Adipose tissue (tissue), 3 donors: ENCODE data around the gene SRA1. TPM values are rescaled to one million over a fixed set of nuclear protein-coding genes. Genes with fewer than 3 reads are reported as not detected.

Experiments
- H3K27ac ChIP-seq: one replicate; pipeline ENCODE4 v1.5.1; 2013; ENCODE audit warnings: low read depth, low read length
- WGBS, 3 donors: extraction: QIAGEN DNeasy Blood & Tissue Kit; methylation state at CpG; one replicate each; pipeline ENCODE4 v1.1.7; 2013; 5-methylcytosine and 5-hydroxymethylcytosine counted together
- polyA plus RNA-seq, 3 donors: library from polyadenylated mRNA; stranded (reverse); fragments of 200-250 nt; gene quantifications; one replicate each; pipeline ENCODE4 v1.2.3, GENCODE V29; 2013
- donor health status: healthy with polysubstance abuse.
- donor health status: Bipolar disorder and iron deficiency.
- donor health status: healthy.

The SRA1 gene
- polyA plus RNA-seq, 3 donors: 9.6 to 33.1 (median 30.2) TPM

- WGBS, 3 donors: 40 to 48% (median 47%) methylated on average over 3 of the region's 3 CpGs
- H3K27ac ChIP-seq: no peak overlapping the region
Measured at GRCh38 chr5:140574165-140574564, 16.9 kb upstream of the SRA1 start.

- WGBS, 3 donors: 93 to 95% (median 94%) methylated on average over 7 of the region's 7 CpGs
- H3K27ac ChIP-seq: no peak overlapping the region
Measured at GRCh38 chr5:140573683-140574082, 16.4 kb upstream of the SRA1 start.

- WGBS, 3 donors: 65 to 77% (median 75%) methylated on average over 5 of the region's 5 CpGs
- H3K27ac ChIP-seq: no peak overlapping the region
Measured at GRCh38 chr5:140571105-140571504, 13.8 kb upstream of the SRA1 start.

GRCh38 chr5:140570488-140570887, 13.2 kb upstream of the SRA1 start:
- H3K27ac ChIP-seq: peak overlapping the region; percentile 17
- 96 to 100% (median 100%) methylated on average over 1 of the region's 1 CpG for WGBS, 3 donors

- 84 to 93% (median 93%) methylated on average over 4 of the region's 4 CpGs for WGBS, 3 donors
- H3K27ac ChIP-seq: peak overlapping the region; percentile 17
Measured at GRCh38 chr5:140570058-140570457, 12.8 kb upstream of the SRA1 start.

- 25 to 79% (median 41%) methylated on average over 4 of the region's 4 CpGs for WGBS, 3 donors
- no peak overlapping the region for H3K27ac ChIP-seq
Measured at GRCh38 chr5:140569197-140569596, 11.9 kb upstream of the SRA1 start.

- H3K27ac ChIP-seq: no peak overlapping the region
Measured at GRCh38 chr5:140568443-140569063, 11.3 kb upstream of the SRA1 start.

GRCh38 chr5:140567871-140568270, 10.6 kb upstream of the SRA1 start:
- H3K27ac ChIP-seq: no peak overlapping the region
- 95 to 97% (median 96%) methylated on average over 13 of the region's 13 CpGs for WGBS, 3 donors

More at GRCh38 chr5:140568443-140569063, 11.3 kb upstream of the SRA1 start:
- 73 to 93% (median 91%) methylated on average over 2 of the region's 2 CpGs for WGBS, 3 donors

GRCh38 chr5:140567136-140567818, 10.0 kb upstream of the SRA1 start:
- 87 to 91% (median 88%) methylated on average over 22 of the region's 22 CpGs for WGBS, 3 donors
- no peak overlapping the region for H3K27ac ChIP-seq

- WGBS, 3 donors: 92% methylated on average over 5 of the region's 5 CpGs
- H3K27ac ChIP-seq: no peak overlapping the region
Measured at GRCh38 chr5:140566665-140567064, 9.4 kb upstream of the SRA1 start.

- no peak overlapping the region for H3K27ac ChIP-seq
- 85 to 89% (median 85%) methylated on average over 4 of the region's 4 CpGs for WGBS, 3 donors
Measured at GRCh38 chr5:140565780-140566095, 8.5 kb upstream of the SRA1 start.

GRCh38 chr5:140565024-140565779, 7.9 kb upstream of the SRA1 start:
- 5 to 7% (median 7%) methylated on average over 13 of the region's 13 CpGs for WGBS, 3 donors
- H3K27ac ChIP-seq: peak overlapping the region; percentile 70

- WGBS, 3 donors: 0% methylated on average over 73 to 74 of the region's 74 CpGs
Measured at GRCh38 chr5:140564196-140565023, 7.1 kb upstream of the SRA1 start, which contains the start of the genes APBB3 and SLC35A4. Gene APBB3 (minus strand): TSS chr5:140564598. CDS start chr5:140564245, 353 bp downstream. Gene SLC35A4 (plus strand): TSS chr5:140564828. CDS start chr5:140567170, 2,342 bp downstream.

GRCh38 chr5:140563596-140563995, 6.3 kb upstream of the SRA1 start:
- H3K27ac ChIP-seq: peak overlapping the region; percentile 70
- WGBS, 3 donors: 55 to 71% (median 68%) methylated on average over 8 of the region's 8 CpGs

More at GRCh38 chr5:140564196-140565023, 7.1 kb upstream of the SRA1 start, which contains the start of the genes APBB3 and SLC35A4:
- H3K27ac ChIP-seq: peak within 1 kb of the TSS; percentile 70

- no peak overlapping the region for H3K27ac ChIP-seq
- 82 to 95% (median 93%) methylated on average over 10 of the region's 10 CpGs for WGBS, 3 donors
Measured at GRCh38 chr5:140561753-140562523, 4.7 kb upstream of the SRA1 start.

- 91 to 92% (median 91%) methylated on average over 10 of the region's 10 CpGs for WGBS, 3 donors
- H3K27ac ChIP-seq: no peak overlapping the region
Measured at GRCh38 chr5:140560227-140560626, 3.0 kb upstream of the SRA1 start.

GRCh38 chr5:140558542-140558941, 1.3 kb upstream of the SRA1 start:
- no peak overlapping the region for H3K27ac ChIP-seq
- WGBS, 3 donors: 93 to 94% (median 94%) methylated on average over 7 to 9 of the region's 9 CpGs

GRCh38 chr5:140557965-140558364, 692 bp upstream of the SRA1 start:
- WGBS, 3 donors: 72 to 87% (median 73%) methylated on average over 3 of the region's 3 CpGs
- peak overlapping the region; percentile 63 for H3K27ac ChIP-seq
